Effector CD4-positive, alpha-beta T cell (primary cell): Measurements from ENCODE around the gene SGF29.
"Not testable (repeated sequence)": the region's sequence is repeated elsewhere in the genome, so short reads cannot be mapped to it uniquely, and the experiment has no call there.

Experiments
- DNase-seq: peaks from one replicate; pipeline ENCODE4 v3.0.0-alpha.2; 2020
- total RNA-seq: gene quantifications from one replicate; lab custom pipeline; 2026; lab: John Stamatoyannopoulos, UW

SGF29 gene
- total RNA-seq = 33.8 reads per million, percentile 59 among the genes with 10 or more reads in this experiment

DNA sequence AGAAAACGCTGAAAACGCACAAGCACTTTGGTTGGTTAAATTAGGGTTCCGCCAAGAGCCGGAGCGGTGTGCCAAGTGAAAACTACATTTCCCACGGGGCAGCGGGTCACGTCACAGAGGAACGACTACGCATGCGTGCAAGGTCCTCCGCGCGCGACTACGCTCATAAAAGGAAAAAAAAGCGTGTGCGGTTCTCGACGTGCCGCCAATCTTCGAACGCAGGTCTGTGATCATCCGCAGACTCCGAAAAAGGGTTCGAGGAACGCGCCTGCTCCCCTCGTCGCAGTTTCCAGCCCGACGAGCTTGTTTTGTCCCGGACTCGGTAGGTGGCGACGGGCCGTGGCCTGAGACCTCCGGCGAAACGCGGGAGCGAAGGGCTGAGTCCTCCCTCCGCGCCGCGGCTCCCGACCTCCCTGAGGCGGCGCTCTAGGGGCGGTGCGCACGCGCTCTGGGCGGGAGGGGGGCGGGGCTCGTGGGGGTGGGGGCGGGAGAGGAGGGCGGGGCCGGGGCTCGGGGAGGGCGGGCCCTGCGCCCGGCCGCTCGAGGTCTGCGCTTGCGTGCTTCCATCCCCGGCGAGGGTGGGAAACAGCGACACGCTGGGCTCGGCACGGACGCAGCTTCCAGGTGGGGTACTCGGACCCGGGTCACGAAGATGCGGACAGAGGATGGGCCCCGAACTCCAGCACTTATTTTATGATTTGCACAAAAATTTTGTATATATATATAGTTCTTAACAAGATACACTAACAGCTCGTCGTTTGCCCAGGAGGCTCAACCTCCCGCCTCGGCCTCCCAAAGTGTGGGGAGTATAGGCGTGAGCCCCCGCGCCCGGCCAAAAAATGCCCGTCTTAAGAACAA is at the start of gene SGF29:
Gene SGF29 (plus strand): TSS at position 145 of the 858 bp plus-strand sequence. CDS start 27,150 bp downstream, outside the sequence.
- DNase-seq = peak; percentile 92

DNA sequence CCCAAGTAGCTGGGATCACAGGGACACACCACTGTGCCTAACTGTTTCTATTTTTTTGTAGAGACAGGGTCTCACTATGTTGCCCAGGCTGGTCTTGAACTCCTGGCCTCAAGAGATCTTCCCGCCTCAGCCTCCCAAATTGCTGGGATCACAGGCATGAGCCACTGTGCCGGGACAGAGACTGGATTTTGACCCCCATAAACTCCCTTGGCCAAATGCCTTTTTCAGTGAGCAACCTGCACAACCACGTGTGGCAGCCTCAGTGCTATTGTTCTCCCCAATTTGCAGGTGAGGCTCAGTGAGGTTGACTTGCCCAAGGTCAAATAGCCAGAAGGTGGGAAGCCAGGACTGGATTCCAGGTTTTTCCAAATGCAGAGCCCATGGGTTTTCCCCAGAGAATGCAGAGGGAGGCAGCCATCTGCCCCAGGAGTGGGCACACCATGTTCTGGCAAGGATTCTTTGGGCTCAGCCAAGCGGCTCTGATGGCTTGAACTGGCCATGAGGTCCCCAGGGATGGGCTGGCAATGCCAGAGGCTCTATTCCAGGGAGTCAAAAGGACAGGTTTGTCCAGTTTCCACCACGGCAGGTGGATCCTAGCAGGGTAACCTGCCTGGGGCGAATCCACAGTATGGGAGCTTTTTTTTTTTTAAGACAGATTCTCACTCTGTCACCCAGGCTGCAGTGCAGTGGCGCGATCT is 48.9 kb upstream of the SGF29 start:
- DNase-seq = no peak

DNA sequence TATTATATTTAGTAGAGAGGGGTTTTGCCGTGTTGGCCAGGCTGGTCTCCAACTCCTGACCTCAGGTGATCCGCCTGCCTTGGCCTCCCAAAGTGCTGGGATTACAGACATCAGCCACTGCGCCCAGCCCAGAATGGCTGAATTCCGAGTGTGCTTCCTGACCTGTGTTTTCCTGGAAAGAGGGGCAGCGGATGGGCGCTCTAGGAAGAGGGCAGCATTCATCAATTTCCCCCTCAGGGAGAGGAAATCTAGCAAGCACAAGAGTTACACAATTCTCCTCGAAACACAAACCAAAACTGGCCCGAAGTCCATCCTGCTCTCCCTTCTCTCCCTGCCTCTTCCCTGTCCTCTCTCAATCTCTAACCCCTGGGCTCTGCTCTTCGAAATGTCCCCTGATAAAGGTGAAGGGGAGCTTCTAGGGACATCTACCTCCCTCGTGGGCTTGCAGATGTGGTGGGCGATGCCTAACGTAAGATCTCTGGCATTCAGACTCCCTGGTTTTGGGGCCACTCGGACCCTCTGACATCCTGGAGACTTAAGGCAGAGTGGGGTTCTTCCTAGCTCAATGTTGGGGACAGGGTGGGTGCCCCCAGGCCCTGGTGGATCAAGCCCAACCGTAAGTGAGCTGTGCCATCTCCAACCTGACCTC is 48.1 kb upstream of the SGF29 start:
- no peak for DNase-seq

DNA sequence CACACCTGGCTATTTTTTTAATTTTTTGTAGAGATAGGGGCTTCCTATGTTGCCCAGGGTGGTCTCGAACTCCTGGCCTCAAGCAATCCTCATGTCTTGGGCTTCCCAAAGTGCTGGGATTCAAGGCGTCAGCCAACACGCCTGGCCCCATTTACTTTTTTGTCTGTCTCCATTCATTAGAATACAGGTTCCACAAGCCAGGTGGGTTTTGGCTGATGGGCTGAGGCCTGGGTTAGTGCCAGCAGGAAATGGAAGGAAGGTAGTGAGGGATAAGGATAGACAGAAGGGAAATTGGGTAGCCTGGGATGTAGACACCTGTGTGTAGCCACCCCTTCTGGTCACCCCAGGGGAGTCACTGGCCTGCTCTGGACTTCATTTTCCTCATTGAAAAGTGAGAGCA is 42.7 kb upstream of the SGF29 start:
- no peak for DNase-seq

DNA sequence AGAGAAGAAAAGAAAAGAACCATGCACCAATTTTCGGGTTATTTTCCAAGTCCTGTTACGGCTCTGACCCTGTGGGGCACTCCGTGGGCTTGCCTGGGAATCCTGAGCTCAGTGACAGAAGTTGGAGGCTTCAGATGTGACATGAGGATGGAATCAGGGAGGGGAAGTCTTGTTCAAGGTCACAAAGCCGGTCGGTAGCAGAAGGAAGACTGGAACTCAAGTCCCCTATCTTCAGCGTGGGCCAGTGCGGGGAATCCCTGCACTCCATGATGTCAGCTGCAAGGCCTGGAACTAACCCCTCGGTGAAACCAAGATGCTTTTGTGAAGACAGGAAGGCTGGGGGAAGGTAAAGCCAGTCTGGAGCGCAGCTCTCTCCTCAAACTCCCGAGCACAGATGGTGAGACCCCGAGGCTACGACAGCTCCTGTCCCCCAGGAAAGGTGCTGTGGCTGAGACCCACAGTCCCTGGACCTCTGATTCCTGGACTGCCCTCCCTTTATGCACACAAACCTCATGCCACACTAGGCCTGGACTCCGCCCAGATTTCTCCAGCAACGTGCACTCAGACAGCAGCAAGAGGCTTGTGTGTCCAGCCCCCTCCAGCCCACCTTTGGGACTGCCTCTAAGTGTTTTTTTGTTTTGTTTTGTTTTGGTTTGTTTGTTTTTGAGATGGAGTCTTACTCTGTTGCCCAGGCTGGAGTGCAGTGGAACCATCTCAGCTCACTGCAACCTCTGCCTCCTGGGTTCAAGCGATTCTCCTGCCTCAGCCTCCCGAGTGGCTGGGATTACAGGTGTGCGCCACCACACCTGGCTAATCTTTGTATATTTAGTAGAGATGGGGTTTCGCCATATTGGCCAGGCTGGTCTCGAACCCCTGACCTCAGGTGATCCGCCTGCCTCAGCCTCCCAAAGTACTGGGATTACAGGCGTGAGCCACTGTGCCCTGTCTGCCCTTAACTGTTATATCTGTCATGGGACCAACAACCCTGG is 41.6 kb upstream of the SGF29 start:
- DNase-seq = no peak

DNA sequence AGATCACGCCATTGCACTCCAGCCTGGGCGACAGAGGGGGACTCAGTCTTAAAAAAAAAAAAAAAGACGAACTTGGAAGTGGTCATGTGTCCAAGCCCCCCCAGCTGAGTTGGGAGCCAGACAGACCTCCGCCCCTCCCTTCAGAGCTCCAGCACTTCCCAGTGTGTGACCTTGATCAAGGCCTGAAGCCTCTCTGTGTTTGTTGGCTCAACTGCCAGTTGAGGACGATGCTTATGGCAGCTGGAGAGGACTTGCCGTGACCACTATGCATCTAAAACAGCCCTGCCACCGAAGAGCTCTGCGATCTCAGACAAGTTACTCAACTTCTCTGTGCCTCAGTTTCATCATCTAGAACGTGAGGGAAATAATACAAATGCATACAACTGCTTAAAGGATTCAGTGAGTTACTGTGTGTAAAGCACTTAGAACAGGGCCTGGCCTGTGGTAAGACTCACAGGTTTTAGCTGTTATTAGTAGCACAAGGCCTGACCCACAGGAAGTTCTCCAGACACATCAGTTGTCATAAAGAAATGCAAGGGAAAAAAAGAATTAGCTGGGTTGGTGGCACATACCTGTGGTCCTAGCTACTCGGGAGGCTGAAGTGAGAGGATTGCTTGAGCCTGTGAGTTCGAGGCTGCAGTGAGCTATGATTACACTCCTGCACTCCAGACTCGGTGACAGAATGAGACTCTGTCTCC is 40.1 kb upstream of the SGF29 start:
- no peak for DNase-seq

DNA sequence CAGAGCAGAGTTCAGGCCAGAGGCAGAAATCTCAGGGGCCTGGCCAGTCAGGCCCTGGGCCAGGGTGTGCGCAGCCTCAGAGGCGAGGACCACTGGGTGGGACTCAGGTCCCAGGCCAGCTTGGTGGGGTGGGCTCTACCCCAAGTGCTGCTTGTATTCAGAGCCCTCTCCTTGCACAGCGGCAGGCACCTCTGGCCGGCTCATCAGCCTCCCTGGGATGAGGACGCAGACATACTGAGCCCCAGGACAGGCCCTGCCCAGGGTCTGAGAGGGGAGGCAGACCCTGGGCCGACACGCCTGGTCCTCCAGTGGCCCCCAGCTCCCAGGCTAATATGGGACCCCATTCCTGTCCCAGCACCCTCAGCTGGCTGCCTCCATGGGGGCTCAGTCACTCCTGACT is 39.5 kb upstream of the SGF29 start:
- DNase-seq = no peak

DNA sequence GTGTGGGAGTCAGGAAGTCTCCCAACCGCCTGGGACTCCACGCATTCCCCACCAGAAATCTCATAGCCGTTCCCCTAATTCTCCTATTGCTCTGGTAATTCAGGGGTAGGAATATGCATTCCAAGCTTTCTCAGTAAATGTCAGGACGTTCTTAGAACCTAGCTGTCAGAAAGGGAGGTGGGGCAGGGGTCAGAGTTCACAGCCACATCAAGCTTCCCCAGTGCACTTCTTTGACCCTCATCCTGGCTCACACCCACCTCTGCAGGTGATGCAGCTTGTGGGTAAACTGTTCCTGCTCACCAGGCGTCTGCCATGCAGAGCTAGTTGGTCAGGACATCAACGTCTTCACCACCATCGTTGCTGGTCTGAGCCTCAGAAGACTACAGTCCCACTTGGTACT is 33.0 kb upstream of the SGF29 start:
- no peak for DNase-seq

DNA sequence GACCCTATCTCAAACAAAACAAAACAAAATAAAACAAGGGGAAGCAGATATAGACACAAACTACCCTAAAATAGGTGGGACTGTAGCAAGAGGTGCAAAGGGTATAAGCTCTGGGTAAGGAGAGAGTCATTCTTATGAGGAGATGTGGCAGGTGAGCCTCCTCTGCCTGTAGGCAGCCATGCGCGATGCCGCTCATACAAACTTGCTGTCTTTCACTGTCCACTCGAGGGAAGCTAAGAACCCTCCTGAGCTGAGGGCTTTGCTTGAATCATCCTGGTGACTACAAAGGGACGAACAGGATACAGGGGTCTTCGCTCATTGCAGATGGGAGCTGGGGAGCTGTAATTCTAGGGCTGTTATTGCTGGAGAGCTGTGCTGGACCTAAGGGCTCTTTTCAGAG is 32.3 kb upstream of the SGF29 start:
- DNase-seq = no peak

DNA sequence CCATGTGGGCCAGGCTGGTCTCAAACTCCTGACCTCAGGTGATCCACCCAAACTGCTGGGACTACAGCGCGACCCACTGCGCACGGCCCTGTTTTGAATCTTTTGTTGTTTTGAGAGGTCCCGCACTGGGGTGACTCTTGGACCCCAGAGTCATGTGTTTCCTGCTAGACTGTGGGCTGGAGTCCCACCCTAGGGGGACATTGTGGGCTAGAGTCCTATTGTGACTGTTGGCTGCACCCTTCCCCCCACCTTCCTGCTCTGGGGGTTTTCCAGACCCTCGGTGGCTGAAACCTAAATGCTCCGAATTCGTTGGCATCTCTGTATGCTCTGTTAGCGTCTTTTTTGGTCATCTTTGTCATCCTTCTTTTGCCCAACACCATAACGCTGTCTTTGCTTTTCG is 30.9 kb upstream of the SGF29 start:
- DNase-seq = no peak

DNA sequence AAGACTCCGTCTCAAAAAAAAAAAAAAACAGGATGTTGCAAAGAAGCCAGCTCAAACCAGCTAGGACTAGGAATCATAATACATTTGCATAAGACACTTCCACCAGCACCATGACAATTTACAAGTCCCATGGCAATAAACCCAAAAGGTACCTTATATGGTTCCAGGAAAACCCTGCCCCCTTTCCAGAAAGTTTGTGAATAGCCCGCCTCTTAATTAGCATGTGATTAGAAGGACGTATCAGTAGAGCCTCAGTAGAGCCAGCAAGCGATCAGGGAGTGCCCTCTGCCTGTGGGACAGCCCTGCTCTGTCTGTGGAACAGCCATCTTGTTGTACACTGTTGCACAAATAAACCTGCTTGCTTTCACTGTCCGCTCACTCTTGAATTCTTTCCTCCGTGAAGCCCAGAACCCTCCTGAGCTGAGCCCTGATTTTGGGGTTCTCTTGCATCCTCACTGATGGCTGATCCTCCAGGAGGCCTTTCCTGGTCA is 29.0 kb upstream of the SGF29 start:
- no peak for DNase-seq

DNA sequence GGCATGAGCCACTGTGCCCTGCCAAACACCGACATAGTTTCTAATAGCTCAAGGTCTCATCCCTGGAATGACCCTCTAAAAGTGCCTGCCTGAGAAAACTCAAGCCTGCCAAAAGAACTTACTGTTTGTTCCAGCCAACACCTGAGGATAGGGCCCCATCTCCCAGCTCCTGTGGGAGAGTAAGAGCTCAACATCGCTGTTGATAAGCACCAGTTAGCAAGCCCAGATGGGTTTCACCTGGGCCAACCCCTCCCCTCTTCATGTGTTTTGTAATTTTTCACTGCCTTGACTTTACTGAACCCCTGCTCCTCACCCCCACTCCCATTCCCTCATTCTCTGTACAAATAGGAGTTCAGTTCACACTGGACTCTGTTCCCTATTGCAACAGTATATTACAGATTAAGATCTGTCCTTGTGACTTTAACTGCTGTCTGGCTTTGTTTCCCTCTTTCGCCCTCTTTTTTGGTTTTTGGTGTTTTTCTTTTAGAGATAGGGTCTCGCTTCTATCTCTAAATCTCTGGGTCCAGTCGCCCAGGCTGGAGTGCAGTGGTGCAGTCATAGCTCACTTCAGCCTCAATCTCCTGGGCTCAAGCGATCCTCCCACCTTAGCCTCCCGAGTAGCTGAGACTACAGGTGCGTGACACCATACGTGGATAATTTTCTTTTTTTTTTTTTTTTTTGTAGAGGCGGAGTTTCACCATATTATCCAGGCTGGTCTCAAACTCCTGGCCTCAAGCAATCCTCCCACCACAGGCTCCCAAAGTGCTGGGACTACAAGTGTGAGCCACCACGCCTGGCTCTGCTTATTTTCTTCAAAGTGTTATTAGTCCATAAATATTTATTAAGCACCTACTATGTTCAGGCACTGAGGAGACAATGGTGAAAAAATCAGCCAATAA is 27.3 kb upstream of the SGF29 start:
- no peak for DNase-seq

DNA sequence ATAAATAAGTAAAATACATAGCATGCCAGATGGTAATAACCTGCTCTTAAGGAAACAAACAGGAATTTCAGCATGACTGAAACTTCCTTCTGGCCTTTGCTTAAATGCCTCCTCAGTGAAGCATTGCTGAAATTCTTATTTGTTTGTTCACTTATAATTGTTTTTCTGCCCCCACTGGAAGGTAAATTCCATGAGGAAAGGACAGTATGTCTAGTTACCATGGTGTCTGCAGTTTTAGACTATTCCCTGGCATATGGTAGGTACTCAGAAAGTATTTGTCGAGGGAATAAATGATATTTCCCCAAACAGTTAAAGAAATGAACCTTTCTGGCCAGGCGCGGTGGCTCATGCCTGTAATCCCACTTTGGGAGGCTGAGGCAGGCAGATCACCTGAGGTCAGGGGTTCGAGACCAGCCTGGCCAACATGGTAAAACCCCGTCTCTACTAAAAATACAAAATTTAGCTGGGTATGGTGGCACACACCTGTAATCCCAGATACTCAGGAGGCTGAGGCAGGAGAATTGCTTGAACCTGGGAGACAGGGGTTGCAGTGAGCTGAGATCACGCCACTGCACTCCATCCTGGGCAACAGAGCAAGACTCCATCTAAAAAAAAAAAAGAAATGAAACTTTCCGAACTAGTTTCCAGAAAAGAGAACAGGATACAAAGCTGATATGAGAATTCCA is 26.5 kb upstream of the SGF29 start:
- DNase-seq = not testable (repeated sequence)

DNA sequence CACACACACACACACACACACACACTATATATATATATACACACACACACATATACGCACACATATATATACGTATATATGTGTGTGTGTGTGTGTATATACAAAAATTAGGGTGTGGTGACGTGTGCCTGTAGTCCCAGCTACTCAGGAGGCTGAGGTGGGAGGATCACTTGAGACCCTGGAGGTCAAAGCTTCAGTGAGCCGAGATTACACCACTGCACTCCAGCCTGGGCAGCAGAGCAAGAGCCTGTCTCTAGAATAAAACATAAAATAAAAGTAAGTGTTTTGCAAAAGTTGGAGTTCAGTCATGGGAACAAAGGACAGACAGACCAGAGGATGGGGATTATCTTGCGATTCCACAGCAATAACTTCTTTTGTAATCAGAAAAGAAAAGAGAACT is 25.7 kb upstream of the SGF29 start:
- no peak for DNase-seq

DNA sequence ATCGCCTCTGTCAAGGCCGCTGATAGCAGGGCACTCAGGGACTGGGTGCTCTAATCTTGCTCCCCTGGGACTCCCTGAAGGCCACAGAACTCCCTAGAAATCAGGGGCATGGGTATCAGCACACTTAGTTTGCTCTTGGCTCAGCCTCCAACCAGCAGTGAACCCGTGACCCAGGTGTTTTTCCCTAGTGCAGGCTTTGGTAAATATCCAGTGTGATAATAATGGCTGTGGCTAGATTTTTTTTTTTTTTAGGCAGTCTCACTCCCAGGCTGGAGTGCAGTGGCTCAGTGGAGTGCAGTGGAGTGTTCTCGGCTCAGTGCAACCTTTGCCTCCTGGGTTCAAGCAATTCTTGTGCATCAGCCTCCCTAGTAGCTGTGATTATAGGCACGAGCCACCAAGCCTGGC is 25.3 kb upstream of the SGF29 start:
- no peak for DNase-seq

DNA sequence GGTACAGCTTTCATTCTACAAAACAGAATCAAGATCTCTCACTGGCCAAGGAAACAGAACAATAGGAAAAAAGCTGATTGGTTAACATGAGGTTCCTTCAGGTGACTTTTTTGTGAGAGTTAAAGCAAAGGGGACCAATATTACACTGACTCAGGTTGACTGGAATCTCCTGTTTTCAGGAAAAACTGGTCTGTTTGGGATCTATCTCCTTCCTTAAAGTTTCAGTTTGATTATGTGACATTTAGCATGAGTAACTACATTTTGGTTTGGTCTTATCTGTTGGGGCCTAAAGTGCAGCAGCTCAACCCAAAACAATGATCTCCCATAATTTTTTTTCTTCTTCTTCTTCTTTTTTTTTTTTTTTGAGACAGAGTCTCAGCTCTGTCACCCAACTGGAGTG is 24.6 kb upstream of the SGF29 start:
- no peak for DNase-seq

DNA sequence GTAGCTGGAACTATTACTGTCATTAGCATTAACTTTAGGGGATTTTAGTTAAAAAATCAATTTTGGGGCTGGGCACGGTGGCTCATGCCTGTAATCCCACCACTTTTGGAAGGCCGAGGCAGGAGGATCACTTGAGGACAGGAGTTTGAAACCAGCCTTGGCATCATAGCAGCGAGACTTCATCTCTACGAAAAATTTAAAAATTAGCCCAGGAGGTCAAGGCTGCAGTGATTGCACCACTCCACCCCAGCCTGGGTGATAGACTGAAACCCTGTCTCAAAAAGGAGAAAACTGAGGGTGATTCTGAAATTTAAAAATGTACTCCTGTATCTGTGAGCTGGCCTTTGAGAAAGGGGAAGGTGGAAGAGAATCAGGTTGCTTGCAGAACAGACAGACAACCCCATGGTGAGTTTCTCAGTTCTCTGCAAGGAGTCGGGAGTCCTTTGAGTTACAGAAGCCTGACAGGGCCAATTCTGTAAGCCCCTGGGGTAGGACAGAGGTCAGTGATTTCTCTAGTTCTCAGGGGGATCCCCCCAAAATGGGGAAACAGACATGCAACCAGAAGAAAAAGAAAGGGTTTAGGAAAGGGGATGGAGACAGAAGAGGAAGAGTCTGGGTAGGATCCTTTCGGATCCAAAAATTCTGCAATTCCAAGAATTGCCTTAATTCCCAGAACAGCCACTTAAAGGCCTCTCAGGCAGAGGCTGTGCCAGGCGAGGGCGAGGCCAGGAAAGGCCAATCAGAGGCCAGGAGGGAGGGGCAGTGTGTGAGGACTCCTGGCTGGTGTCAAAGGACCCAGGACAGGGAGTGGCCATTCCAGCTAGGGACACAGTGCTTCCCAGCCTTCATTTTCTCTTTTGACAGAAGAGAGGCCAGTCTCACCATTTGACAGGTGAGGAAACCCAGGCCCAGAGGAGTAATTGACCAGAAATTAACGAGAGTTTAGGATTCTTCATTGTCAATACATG is 21.7 kb upstream of the SGF29 start:
- no peak for DNase-seq

DNA sequence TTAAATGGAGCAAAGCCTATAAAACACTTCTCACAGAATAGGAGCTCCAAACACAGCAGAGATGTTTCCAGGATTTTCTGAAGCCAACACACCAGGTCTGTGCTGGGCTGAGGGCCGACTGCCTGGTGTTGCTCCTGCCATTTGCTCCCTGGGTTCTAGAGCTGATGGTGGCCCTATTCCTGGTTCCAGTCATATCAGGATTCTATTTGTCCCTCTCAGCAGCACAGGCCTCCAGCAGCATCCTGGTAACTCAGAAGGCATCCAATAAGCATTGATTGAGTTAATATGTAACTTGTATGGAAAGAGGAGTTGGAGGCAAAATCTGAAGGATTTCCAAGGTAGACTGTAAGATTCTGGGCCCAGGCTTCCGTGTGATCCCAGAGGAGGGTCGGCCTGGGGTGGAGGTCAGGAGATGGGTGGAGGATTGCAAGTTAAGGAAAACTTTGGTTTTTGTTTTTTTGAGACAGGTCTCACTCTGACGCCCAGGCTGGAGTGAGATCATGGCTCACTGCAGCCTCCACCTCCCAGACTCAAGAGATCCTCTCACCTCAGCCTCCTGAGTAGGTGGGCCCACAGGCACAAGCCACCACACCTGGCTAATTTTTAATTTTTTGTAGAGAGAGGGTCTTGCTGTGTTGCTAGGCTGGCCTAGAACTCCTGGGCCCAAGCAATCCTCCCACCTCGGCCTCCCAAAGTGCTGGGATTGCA is 20.6 kb upstream of the SGF29 start:
- DNase-seq = no peak
